Rectal smooth muscle tissue (tissue), 1 donor: ENCODE results near the gene C1QC.

Experiments
- H3K27ac ChIP-seq: one replicate; pipeline ENCODE4 v1.7.0; 2013; ENCODE audit warnings: low read depth, low read length, inconsistent platforms
- H3K27me3 ChIP-seq: one replicate; pipeline ENCODE4 v1.7.0; 2013; ENCODE audit warnings: low read length; ENCODE audit not compliant: control insufficient read depth, insufficient read depth
- H3K36me3 ChIP-seq: one replicate; pipeline ENCODE4 v1.7.0; 2013; ENCODE audit warnings: low read length; ENCODE audit not compliant: control insufficient read depth, insufficient read depth
- H3K4me1 ChIP-seq: one replicate; pipeline ENCODE4 v1.7.0; 2013; ENCODE audit warnings: low read length; ENCODE audit not compliant: control insufficient read depth, insufficient read depth
- H3K4me3 ChIP-seq: one replicate; pipeline ENCODE4 v1.7.0; 2013; ENCODE audit warnings: low read length
- H3K9ac ChIP-seq: one replicate; pipeline ENCODE4 v1.7.0; 2013; ENCODE audit warnings: low read length

C1QC gene

GRCh38 chr1:22677931-22678896, 34.8 kb downstream of the C1QC start:
- Histone ChIP-seq H3K27ac (no peak overlapping the region), H3K9ac (no peak overlapping the region), H3K4me3 (no peak overlapping the region), H3K36me3 (no peaks in the 10 kb centered on the region), H3K4me1 (no peaks in the 10 kb centered on the region), H3K27me3 (no peaks in the 10 kb centered on the region)

- H3K4me3 ChIP-seq: no peak overlapping the region
- no peak overlapping the region for H3K27ac ChIP-seq
- no peak overlapping the region for H3K9ac ChIP-seq
- no peaks in the 10 kb centered on the region for H3K36me3 ChIP-seq
- no peaks in the 10 kb centered on the region for H3K4me1 ChIP-seq
- no peaks in the 10 kb centered on the region for H3K27me3 ChIP-seq
Measured at GRCh38 chr1:22680726-22681125, 37.3 kb downstream of the C1QC start.

- Histone ChIP-seq H3K36me3 (no peaks in the 10 kb centered on the region), H3K27me3 (no peaks in the 10 kb centered on the region)
Measured at GRCh38 chr1:22681556-22682276, 38.3 kb downstream of the C1QC start.

GRCh38 chr1:22683547-22683946, 40.1 kb downstream of the C1QC start:
- Histone ChIP-seq H3K4me1 (no peaks in the 10 kb centered on the region), H3K27me3 (no peaks in the 10 kb centered on the region), H3K36me3 (no peaks in the 10 kb centered on the region), H3K27ac (no peak overlapping the region), H3K9ac (no peak overlapping the region), H3K4me3 (no peak overlapping the region)

More at GRCh38 chr1:22681556-22682276, 38.3 kb downstream of the C1QC start:
- Histone ChIP-seq H3K27ac (no peak overlapping the region), H3K4me1 (no peaks in the 10 kb centered on the region), H3K4me3 (no peak overlapping the region), H3K9ac (no peak overlapping the region)

- Histone ChIP-seq H3K4me1 (no peaks in the 10 kb centered on the region), H3K4me3 (no peak overlapping the region), H3K36me3 (no peaks in the 10 kb centered on the region), H3K27ac (no peak overlapping the region), H3K27me3 (no peaks in the 10 kb centered on the region), H3K9ac (no peak overlapping the region)
Measured at GRCh38 chr1:22685591-22686059, 42.2 kb downstream of the C1QC start.

GRCh38 chr1:22687191-22687590, 43.8 kb downstream of the C1QC start:
- Histone ChIP-seq H3K27ac (no peak overlapping the region), H3K4me3 (no peak overlapping the region), H3K9ac (no peak overlapping the region), H3K4me1 (no peaks in the 10 kb centered on the region), H3K27me3 (no peaks in the 10 kb centered on the region), H3K36me3 (no peaks in the 10 kb centered on the region)

GRCh38 chr1:22688466-22688865, 45.0 kb downstream of the C1QC start:
- H3K4me1 ChIP-seq: no peaks in the 10 kb centered on the region
- no peak overlapping the region for H3K9ac ChIP-seq
- H3K36me3 ChIP-seq: no peaks in the 10 kb centered on the region
- no peak overlapping the region for H3K27ac ChIP-seq
- H3K4me3 ChIP-seq: no peak overlapping the region
- H3K27me3 ChIP-seq: no peaks in the 10 kb centered on the region

- Histone ChIP-seq H3K9ac (no peak overlapping the region), H3K27ac (no peak overlapping the region), H3K4me1 (no peaks in the 10 kb centered on the region), H3K4me3 (no peak overlapping the region), H3K36me3 (no peaks in the 10 kb centered on the region), H3K27me3 (no peaks in the 10 kb centered on the region)
Measured at GRCh38 chr1:22689505-22689904, 46.1 kb downstream of the C1QC start.

GRCh38 chr1:22691031-22691753, 47.8 kb downstream of the C1QC start:
- Histone ChIP-seq H3K27me3 (no peaks in the 10 kb centered on the region), H3K36me3 (no peaks in the 10 kb centered on the region), H3K4me3 (no peak overlapping the region), H3K27ac (no peak overlapping the region), H3K4me1 (no peaks in the 10 kb centered on the region), H3K9ac (no peak overlapping the region)

GRCh38 chr1:22694172-22694571, 50.7 kb downstream of the C1QC start:
- H3K9ac ChIP-seq: no peak overlapping the region
- no peaks in the 10 kb centered on the region for H3K4me1 ChIP-seq

GRCh38 chr1:22696610-22697009, 53.2 kb downstream of the C1QC start:
- Histone ChIP-seq H3K4me3 (no peak overlapping the region), H3K9ac (no peak overlapping the region), H3K4me1 (no peaks in the 10 kb centered on the region), H3K36me3 (no peaks in the 10 kb centered on the region), H3K27me3 (no peaks in the 10 kb centered on the region), H3K27ac (no peak overlapping the region)

More at GRCh38 chr1:22694172-22694571, 50.7 kb downstream of the C1QC start:
- Histone ChIP-seq H3K27me3 (no peaks in the 10 kb centered on the region), H3K27ac (no peak overlapping the region), H3K4me3 (no peak overlapping the region), H3K36me3 (no peaks in the 10 kb centered on the region)
